Astrocyte of the spinal cord (primary cell): ENCODE measurements around the gene R3HDM4.

ENCODE experiments used
- DNase-seq: peaks from one replicate; pipeline ENCODE4 v3.0.0; 2011; ENCODE audit warnings: low read depth, low spot score
- H3K4me3 ChIP-seq: 2 replicates; pipeline ENCODE4 v1.5.1; 2011; ENCODE audit warnings: low read depth, mild to moderate bottlenecking, low read length, moderate library complexity
- in situ Hi-C: cut with HindIII; loops from 2 replicates; pipeline ENCODE4 v1.10.0; 2017; ENCODE audit warnings: low sequenced_read_pairs
- TF ChIP-seq, protein P1 (sequence below): IDR thresholded peaks from 2 replicates; pipeline ENCODE4 v1.5.1; 2012; ENCODE audit warnings: low read depth, mild to moderate bottlenecking, low read length, inconsistent platforms

The R3HDM4 gene

GRCh38 chr19:867855-868457, 45.1 kb downstream of the R3HDM4 start:
- no peak overlapping the region for H3K4me3 ChIP-seq
- in situ Hi-C loops: no loop called here
- no peak for DNase-seq
- TF ChIP-seq, protein P1, sequence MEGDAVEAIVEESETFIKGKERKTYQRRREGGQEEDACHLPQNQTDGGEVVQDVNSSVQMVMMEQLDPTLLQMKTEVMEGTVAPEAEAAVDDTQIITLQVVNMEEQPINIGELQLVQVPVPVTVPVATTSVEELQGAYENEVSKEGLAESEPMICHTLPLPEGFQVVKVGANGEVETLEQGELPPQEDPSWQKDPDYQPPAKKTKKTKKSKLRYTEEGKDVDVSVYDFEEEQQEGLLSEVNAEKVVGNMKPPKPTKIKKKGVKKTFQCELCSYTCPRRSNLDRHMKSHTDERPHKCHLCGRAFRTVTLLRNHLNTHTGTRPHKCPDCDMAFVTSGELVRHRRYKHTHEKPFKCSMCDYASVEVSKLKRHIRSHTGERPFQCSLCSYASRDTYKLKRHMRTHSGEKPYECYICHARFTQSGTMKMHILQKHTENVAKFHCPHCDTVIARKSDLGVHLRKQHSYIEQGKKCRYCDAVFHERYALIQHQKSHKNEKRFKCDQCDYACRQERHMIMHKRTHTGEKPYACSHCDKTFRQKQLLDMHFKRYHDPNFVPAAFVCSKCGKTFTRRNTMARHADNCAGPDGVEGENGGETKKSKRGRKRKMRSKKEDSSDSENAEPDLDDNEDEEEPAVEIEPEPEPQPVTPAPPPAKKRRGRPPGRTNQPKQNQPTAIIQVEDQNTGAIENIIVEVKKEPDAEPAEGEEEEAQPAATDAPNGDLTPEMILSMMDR: no peak

DNA sequence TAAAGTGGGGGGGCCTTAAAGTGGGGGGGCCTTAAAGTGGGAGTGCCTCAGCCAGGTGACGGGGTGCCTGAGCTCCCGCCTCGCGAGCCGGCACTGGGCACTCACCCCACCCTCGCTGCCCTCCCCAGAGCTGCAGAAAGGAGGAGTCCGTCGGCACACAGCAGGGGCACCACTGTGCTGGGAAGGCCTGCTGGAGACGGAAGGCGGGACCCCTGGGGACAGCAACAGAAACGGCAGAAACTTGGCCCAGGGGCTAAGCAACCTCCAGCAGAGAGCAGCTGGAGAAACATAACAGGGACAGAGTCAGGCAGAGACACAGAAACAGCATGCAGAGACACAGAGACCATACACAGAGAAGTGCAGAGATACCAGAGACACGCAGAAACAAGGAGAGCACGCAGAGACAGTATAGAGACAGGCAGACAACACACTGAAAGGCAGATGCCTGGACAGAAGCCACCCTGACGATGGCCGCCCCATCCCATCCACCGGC, 45.7 kb downstream of the R3HDM4 start:
- DNase-seq: peak; percentile 75
- no peak overlapping the region for H3K4me3 ChIP-seq
- in situ Hi-C loops: no loop called here
- TF ChIP-seq, protein P1: no peak

- in situ Hi-C loops: no loop called here
- H3K4me3 ChIP-seq: no peak overlapping the region
- TF ChIP-seq, protein P1: no peak
- DNase-seq: no peak
These were observed 46.2 kb downstream of the R3HDM4 start for GRCh38 chr19:866769-867300.

DNA sequence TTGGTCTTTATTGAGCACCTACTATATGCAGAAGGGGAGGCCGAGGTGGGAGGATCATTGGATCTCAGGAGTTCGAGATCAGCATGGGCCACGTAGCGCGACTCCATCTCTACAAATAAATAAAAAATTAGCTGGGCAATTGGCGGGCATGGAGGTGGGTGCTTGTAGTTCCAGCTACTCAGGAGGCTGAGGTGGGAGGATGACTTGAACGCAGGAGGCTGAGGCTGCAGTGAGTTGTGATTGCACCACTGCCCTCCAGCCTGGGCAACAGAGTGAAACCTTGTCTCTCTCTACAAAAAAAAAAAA, 49.8 kb downstream of the R3HDM4 start:
- in situ Hi-C loops: no loop called here
- no peak for DNase-seq
- H3K4me3 ChIP-seq: no peak overlapping the region
- TF ChIP-seq, protein P1: no peak

DNA sequence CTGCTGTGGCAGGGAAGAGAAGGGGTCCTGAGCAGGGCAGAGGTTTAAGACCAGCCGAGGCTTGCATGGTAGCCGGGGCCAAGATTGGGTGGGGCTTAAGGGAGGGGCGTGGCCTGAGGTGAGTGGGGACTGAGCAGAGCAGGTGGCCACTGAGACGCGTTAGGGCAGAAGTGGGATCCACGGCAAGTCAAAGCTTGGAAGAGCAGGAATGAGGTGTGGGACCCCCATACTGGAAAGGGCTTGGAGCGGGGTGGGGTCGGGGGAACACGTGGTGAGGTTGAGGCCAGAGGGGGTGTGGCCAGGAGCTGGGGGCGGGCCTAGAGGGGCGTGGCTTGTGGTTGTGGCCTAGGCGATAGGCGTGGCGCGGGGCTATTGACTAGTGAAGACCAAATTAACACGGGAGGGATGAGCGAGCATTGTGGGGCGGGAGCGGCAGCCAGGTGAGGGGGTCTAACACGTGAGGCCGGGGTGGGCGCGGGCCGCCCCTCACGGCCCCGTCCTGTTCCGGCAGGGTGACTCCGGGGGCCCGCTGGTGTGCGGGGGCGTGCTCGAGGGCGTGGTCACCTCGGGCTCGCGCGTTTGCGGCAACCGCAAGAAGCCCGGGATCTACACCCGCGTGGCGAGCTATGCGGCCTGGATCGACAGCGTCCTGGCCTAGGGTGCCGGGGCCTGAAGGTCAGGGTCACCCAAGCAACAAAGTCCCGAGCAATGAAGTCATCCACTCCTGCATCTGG, 50.3 kb downstream of the R3HDM4 start:
- no peak overlapping the region for H3K4me3 ChIP-seq
- in situ Hi-C loops: no loop called here
- TF ChIP-seq, protein P1: no peak
- peak; percentile 36 for DNase-seq

- in situ Hi-C loops: no loop called here
- TF ChIP-seq, protein P1: peak; percentile 21
- peak; percentile 23 for DNase-seq
- no peak overlapping the region for H3K4me3 ChIP-seq
These were observed 51.1 kb downstream of the R3HDM4 start for GRCh38 chr19:861756-862580.
